Measurements from ENCODE around the gene SEC61G.

The SEC61G gene

GRCh38 chr7:54757711-54758110 lies 1.3 kb downstream of the SEC61G start:
- DNase-seq, result no peak

GRCh38 chr7:54749200-54749599 lies 9.8 kb downstream of the SEC61G start:
- no peak for DNase-seq

- DNase-seq, result no peak
Measured at GRCh38 chr7:54747234-54747633, 11.8 kb downstream of the SEC61G start.

GRCh38 chr7:54743580-54743979 lies 15.4 kb downstream of the SEC61G start:
- DNase-seq, result no peak

- DNase-seq, result no peak
Measured at GRCh38 chr7:54738737-54739136, 20.3 kb downstream of the SEC61G start.

- DNase-seq, result no peak
Measured at GRCh38 chr7:54729107-54729506, 29.9 kb downstream of the SEC61G start.

- no peak for DNase-seq
Measured at GRCh38 chr7:54728411-54728810, 30.6 kb downstream of the SEC61G start.

- DNase-seq, result no peak
Measured at GRCh38 chr7:54725255-54725654, 33.8 kb downstream of the SEC61G start.

GRCh38 chr7:54722502-54722901 lies 36.5 kb downstream of the SEC61G start:
- DNase-seq, result no peak

- DNase-seq, result no peak
Measured at GRCh38 chr7:54722026-54722425, 37.0 kb downstream of the SEC61G start.

- DNase-seq, result no peak
Measured at GRCh38 chr7:54719974-54720373, 39.0 kb downstream of the SEC61G start.

GRCh38 chr7:54719425-54719824 lies 39.6 kb downstream of the SEC61G start:
- DNase-seq, result no peak

GRCh38 chr7:54712820-54713219 lies 46.2 kb downstream of the SEC61G start:
- DNase-seq, result no peak

- no peak for DNase-seq
Measured at GRCh38 chr7:54711900-54712595, 47.0 kb downstream of the SEC61G start.

- DNase-seq, result no peak
Measured at GRCh38 chr7:54709283-54709682, 49.7 kb downstream of the SEC61G start.

- DNase-seq, result no peak
Measured at GRCh38 chr7:54705436-54705835, 53.6 kb downstream of the SEC61G start.

GRCh38 chr7:54704851-54705250 lies 54.2 kb downstream of the SEC61G start:
- DNase-seq, result no peak

Data from activated CD4-positive, alpha-beta T cell treated with anti-CD3 and anti-CD28 coated beads for 48 hours (primary cell).